ENCODE results near the gene RGPD6.
"Not testable (repeated sequence)": the region's sequence is repeated elsewhere in the genome, so short reads cannot be mapped to it uniquely, and the experiment has no call there.

The RGPD6 gene

DNA sequence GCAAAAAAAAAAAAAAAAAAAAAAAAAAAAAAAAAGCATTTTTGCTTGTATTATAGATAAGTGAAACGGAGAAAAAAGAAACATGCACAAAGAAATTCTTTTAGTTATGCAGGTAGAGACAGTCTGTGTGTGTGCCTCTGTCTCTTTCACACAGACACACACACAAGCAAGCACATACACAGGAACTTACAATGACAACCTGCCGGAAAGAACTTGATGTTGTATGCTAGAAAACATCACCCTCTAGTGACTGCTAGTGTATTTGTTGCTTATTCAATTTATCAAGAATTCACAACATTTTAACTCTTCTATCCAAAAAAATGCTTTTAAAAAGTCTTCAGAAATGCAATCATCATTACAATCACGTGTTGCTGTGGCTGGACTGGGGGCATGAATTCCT is 95.8 kb downstream of the RGPD6 start:
- DNase-seq (ENCODE audit: low spot score), result not testable (repeated sequence)

DNA sequence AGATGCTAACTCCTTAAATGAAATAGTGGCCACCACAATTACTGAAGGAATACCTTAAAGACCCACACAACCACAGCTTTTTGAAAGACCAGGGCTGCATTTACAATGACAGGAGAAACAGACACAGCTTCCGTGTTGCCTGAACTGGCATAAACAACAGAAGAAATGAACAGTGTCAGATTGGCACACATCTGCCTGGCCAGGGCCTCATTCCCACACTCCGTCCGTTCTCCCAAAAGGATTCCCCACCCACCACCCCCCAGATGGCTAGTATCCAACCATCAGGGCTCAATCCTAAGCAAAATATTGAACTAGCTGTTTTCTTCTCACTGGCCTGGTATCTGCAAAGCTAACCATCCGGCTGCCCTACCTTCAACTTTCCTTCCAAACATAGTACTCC is 96.9 kb downstream of the RGPD6 start:
- DNase-seq (ENCODE audit: low spot score), result not testable (repeated sequence)

DNA sequence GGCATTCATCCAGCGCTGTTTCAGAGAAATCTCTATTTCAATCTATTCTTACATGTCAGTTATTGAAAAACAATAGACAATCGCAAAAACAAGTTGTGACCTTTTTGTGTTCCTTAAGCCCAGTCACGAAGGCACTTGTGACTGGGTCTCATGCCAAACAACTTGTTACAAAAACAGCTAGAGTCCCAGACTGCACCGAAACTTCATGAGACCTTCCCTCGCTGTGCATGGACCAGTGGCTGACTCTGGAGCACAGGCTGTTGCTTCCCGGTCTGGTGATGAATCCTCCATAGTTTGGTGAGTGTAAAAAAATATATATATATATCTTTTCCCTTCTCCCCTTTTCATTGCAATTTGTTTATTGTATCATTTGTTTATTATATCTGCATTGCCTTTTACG is 99.7 kb downstream of the RGPD6 start:
- DNase-seq (ENCODE audit: low spot score), result not testable (repeated sequence)

- DNase-seq (ENCODE audit: low spot score), result not testable (repeated sequence)
Observed at GRCh38 chr2:110476952-110477351, 100.1 kb downstream of the RGPD6 start.

DNA sequence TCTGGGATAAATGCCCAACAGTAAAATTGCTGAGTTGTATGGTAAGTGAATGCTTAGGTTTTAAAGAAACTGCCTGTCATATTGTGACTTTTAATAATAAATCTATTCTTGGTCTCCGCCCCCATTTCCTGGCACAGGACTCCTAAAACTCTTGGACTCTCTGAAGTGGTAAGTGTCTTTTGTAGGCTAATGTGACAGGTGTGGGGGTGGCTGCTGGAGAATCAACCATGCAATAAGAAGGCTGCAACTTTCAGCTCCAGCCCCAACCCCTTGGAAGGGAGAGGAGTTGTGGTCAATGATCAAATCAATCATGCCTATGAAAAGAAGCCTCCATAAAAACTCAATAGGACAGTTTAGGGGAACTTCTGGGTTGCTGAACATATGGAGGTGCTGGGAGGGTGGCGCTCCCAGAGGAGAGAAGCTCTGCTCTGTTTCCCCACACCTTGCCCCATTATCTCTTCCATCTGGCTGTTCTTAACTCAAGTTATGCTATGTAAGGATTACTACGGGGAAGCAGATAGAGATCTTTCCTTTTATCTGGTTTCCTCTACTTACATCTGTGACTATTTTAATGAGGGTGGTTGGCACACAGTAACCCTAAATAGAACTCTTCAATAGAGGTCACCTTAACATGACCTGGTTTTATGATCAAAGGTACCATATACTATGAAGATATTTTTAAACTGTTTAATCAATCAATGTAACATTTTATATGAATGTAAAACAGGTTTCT is 101.2 kb downstream of the RGPD6 start:
- not testable (repeated sequence) for DNase-seq (ENCODE audit: low spot score)

DNA sequence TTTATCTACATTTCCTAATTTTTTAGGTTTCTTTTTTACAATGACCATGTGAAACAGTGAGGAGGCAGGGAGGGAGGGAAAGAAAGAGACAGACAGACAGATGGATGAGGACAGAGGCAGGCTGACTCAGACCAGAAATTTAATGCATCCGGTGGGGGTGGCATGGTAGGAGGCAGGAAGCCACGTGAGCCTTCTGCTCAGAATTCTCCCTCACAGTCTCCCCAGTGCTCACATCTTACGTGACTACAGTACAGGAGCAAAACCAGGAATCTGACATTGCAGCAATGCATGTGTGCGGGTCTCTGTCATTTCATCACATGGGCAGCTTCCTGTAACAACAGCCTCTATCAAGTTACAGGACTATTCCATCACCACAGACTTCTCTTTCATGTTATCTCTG is 102.1 kb downstream of the RGPD6 start:
- DNase-seq (ENCODE audit: low spot score), result not testable (repeated sequence)

DNA sequence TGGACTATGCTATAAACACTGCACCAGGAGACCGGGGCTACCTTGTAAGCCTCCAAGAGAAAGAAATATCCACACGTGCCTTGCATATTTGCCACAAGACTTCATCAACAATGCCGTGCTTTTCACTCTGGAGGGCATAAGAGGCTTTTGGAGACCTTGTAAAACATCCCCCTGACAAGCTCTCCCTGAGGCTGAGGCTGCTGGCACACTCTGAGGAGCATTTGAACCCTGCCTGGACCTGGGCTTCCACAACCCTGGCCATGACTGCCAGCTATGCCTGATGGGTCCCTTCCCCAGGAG is 104.0 kb downstream of the RGPD6 start:
- DNase-seq (ENCODE audit: low spot score), result not testable (repeated sequence)

DNA sequence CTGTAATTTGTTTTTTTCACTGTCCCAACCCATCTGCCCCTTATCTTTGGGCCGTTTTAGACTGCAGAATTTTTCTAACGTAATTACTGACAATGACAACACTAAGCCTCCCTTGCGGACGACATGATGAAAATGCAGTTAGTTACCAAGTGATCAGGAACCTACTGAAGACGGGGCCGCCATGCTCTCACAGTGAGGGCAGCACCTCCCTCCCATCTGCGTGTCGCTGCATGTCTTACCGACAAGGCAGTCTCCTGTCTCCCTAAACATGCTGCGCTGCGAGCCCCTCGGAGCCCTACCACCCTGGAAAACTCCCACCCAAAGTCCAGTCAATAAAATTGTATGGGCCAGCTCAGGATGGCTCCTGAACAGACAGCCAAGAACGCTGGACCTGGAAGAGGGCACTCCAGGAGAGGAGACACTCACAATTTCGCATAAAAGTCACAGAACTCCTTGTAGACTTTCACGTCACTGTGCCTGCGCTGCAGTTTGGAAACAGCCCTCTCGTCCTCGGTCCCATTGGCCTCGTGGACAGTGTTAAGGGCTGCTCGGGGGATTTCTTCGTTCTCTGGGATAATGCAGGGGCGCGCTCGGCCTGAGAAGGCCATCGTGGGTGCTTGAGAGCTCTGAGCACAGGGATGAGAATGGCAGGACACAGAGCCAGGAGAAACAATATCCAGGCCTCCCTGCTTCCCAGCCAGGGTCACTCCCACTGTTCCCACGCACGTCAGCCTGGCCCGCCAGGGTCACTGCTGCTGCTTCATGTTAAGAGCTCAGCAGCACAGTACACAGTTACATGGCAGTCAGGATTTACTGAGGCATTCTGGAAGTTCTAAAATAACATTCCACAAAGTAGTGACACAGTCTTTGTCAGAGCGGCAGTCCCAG is 104.6 kb downstream of the RGPD6 start, which contains the start of gene LIMS4:
LIMS4 (minus strand) TSS at position 646 of the 888 bp plus-strand sequence; CDS start at position 608, 38 bp downstream.
- not testable (repeated sequence) for DNase-seq (ENCODE audit: low spot score)

GRCh38 chr2:110468921-110469320 is 108.1 kb downstream of the RGPD6 start:
- not testable (repeated sequence) for DNase-seq (ENCODE audit: low spot score)

DNA sequence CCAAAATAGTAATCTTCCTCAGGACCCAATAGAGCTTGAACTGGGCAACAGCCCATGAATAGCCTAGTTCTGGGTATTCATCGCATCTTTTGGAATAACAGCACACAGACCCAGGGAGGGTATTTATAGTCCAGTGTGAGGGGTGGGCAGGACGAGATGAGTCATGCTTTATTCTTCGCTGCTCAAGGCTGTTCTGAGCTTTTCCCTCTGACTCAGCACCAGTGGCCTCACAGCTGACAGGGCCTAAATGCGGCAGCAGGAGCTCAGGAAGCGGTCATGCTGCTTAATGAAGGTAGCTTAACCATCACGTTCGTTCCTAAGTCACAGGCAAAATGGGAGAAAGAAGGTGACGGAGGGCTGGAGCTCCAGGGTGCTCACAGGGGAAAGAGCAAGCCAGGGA is 111.7 kb downstream of the RGPD6 start:
- not testable (repeated sequence) for DNase-seq (ENCODE audit: low spot score)
